Fibroblast of skin of left quadriceps (primary cell): ENCODE measurements around the gene ERN2.

Experiments used
- DNase-seq, 2 experiments: peaks; one replicate each; pipeline ENCODE4 v3.0.0-alpha.2; 2013; ENCODE audit warnings: low read depth in 2 of 2

The ERN2 gene

GRCh38 chr16:23689442-23690187, 23.4 kb downstream of the ERN2 start:
- DNase-seq: no peak

- DNase-seq: no peak
Observed at GRCh38 chr16:23687034-23687808, 25.8 kb downstream of the ERN2 start.

GRCh38 chr16:23683487-23683886, 29.5 kb downstream of the ERN2 start:
- no peak for DNase-seq

GRCh38 chr16:23682181-23682580, 30.8 kb downstream of the ERN2 start:
- peak; percentile 20 to 32 for DNase-seq

- DNase-seq: no peak
Observed at GRCh38 chr16:23679986-23680336, 33.1 kb downstream of the ERN2 start.

- DNase-seq: no peak
Observed at GRCh38 chr16:23679274-23679985, 33.6 kb downstream of the ERN2 start.

GRCh38 chr16:23678430-23679273, 34.4 kb downstream of the ERN2 start, which contains the start of gene PLK1:
Gene PLK1 (plus strand): TSS chr16:23678889. CDS start chr16:23678933, 44 bp downstream.
- DNase-seq: peak; percentile 49 to 51

GRCh38 chr16:23676924-23677480, 36.0 kb downstream of the ERN2 start:
- DNase-seq: no peak

GRCh38 chr16:23673971-23674614, 38.9 kb downstream of the ERN2 start:
- DNase-seq: no peak

GRCh38 chr16:23670137-23670776, 42.8 kb downstream of the ERN2 start:
- DNase-seq: peak; percentile 49 to 55

- no peak for DNase-seq
Observed at GRCh38 chr16:23668873-23669272, 44.1 kb downstream of the ERN2 start.

- DNase-seq: no peak
Observed at GRCh38 chr16:23668225-23668624, 44.8 kb downstream of the ERN2 start.

GRCh38 chr16:23667355-23667659, 45.7 kb downstream of the ERN2 start:
- no peak for DNase-seq

- DNase-seq: no peak
Observed at GRCh38 chr16:23666571-23667354, 46.3 kb downstream of the ERN2 start.

- DNase-seq: no peak
Observed at GRCh38 chr16:23663918-23664317, 49.1 kb downstream of the ERN2 start.

GRCh38 chr16:23651943-23652468, 61.0 kb downstream of the ERN2 start:
- no peak for DNase-seq

GRCh38 chr16:23650674-23651416, 62.2 kb downstream of the ERN2 start:
- no peak for DNase-seq

- no peak for DNase-seq
Observed at GRCh38 chr16:23642246-23642774, 70.7 kb downstream of the ERN2 start.
